Peyer's patch (tissue), 4 donors: Measurements from ENCODE around the gene ADRM1.

Experiments used
- CTCF ChIP-seq, 6 experiments: fragments of 450-650 bp in 4 of 6; fragments of 200-600 bp in 2 of 6; sonication (generic) in 1 of 6; IDR thresholded peaks; one replicate each; pipeline ENCODE4 v1.5.1; 2017 to 2019; ENCODE audit warnings: antibody characterized with exemption in 6 of 6, mild to moderate bottlenecking in 3 of 6, moderate library complexity in 1 of 6
- POLR2A ChIP-seq, 2 donors: fragments of 450-650 bp; IDR thresholded peaks; one replicate each; pipeline ENCODE4 v1.5.1; 2017; ENCODE audit warnings: antibody characterized with exemption in 2 of 2, mild to moderate bottlenecking in 2 of 2, moderate library complexity in 2 of 2

DNA sequence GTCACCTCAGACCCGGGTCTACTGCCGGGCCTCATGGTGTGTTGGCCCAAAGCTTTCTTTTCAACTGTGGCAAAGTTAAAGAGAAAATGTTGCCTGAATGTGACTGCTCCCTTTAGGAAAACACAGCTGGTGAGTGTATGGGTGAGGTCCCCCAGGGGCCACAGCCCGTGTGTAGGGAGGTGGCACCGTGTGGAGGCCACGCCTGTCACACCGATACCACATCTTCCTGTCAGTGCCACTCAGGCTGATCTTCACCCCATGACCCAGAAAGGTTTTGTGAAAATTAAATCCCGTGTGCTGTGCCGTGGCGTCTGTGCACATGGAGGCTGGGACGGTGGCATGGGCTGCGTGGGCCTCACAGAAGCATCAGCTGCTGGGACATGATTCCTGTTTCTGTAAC, 10.7 kb upstream of the ADRM1 start:
- TF ChIP-seq CTCF (IDR thresholded peaks at IDR 0.05), result no peak
- TF ChIP-seq POLR2A (IDR thresholded peaks at IDR 0.05), result no peak
